Endothelial cell of umbilical vein (primary cell): ENCODE data around the gene SMIM11. TPM values are rescaled to one million over a fixed set of nuclear protein-coding genes. Genes with fewer than 3 reads are reported as not detected.

ENCODE experiments used
- BruUV-seq: library from RNA; stranded (reverse); fragments of 400-500 nt; replicated peaks from 2 replicates; lab custom pipeline; 2021; lab: Mats Ljungman, UMichigan
- CTCF ChIA-PET: fragments of 300-600, 350-600 bp; sonication (Branson Sonifier 250); formaldehyde crosslinking; loops from one replicate; lab custom pipeline; 2021; ENCODE audit warnings: antibody characterized with exemption, inconsistent platforms; lab: Charles Lee
- POLR2A ChIA-PET: fragments of 300-600, 350-600 bp; sonication (Branson Sonifier 250); formaldehyde crosslinking; loops from one replicate; lab custom pipeline; 2021; ENCODE audit warnings: antibody characterized with exemption, inconsistent platforms; lab: Charles Lee
- DNase-seq: peaks from one replicate; pipeline ENCODE4 v3.0.0-alpha.2; 2011; ENCODE audit warnings: low read depth, low spot score
- FAIRE-seq: peaks from 2 replicates; lab custom pipeline; 2011; peaks lifted over from hg19 to GRCh38; lab: Jason Lieb, UNC
- H2AFZ ChIP-seq: 2 replicates; pipeline ENCODE4 v1.6.0; 2012; ENCODE audit warnings: low read depth, low read length, control low read depth, inconsistent platforms
- H3K27ac ChIP-seq: 2 replicates; pipeline ENCODE4 v1.5.1; 2011; ENCODE audit warnings: low read depth, mild to moderate bottlenecking, control low read depth, low read length, moderate library complexity; ENCODE audit not compliant: insufficient read depth
- H3K27me3 ChIP-seq, 2 experiments: 2 replicates each; pipeline versions ENCODE4 v1.6.0 to v1.6.1; 2011; ENCODE audit warnings: low read length in 2 of 2, mixed read lengths in 1 of 2; ENCODE audit not compliant: control insufficient read depth in 2 of 2, insufficient read depth in 2 of 2
- H3K36me3 ChIP-seq, 2 experiments: 2 replicates in 1 of 2; 3 replicates in 1 of 2; pipeline ENCODE4 v1.5.1; 2011; ENCODE audit warnings: low read length in 2 of 2, mild to moderate bottlenecking in 1 of 2, moderate library complexity in 1 of 2; ENCODE audit not compliant: control insufficient read depth in 2 of 2, insufficient read depth in 2 of 2; ENCODE audit errors: extremely low read depth in 1 of 2
- H3K4me1 ChIP-seq: 3 replicates; pipeline ENCODE4 v1.5.1; 2011; ENCODE audit warnings: mild to moderate bottlenecking, low read length; ENCODE audit not compliant: control insufficient read depth, insufficient read depth; ENCODE audit errors: extremely low read depth
- H3K4me2 ChIP-seq: 2 replicates; pipeline ENCODE4 v1.6.1; 2011; ENCODE audit warnings: low read length, control low read depth, mixed read lengths; ENCODE audit not compliant: insufficient read depth
- H3K4me3 ChIP-seq, 3 experiments: fragments of 200-600 bp in 1 of 3; sonication (generic), shearing (Covaris generic) in 1 of 3; replicated peaks in 1 of 3; 2 replicates each; pipeline ENCODE4 v1.5.1; 2011 to 2016; ENCODE audit warnings: control low read depth in 3 of 3, low read length in 3 of 3, mild to moderate bottlenecking in 2 of 3, inconsistent platforms in 1 of 3, low read depth in 1 of 3, moderate library complexity in 1 of 3; ENCODE audit not compliant: insufficient read depth in 1 of 3
- H3K79me2 ChIP-seq: 2 replicates; pipeline ENCODE4 v1.6.0; 2012; ENCODE audit warnings: low read length, inconsistent platforms; ENCODE audit not compliant: control insufficient read depth, insufficient read depth
- H3K9ac ChIP-seq: replicated peaks from 2 replicates; pipeline ENCODE3; 2011; ENCODE audit warnings: low read length, control low read depth; ENCODE audit not compliant: insufficient read depth; ENCODE audit errors: extremely low read depth
- H3K9me1 ChIP-seq: replicated peaks from 3 replicates; pipeline ENCODE4 v1.6.0; 2011; ENCODE audit warnings: mild to moderate bottlenecking, low read length; ENCODE audit not compliant: control insufficient read depth, insufficient read depth; ENCODE audit errors: extremely low read depth
- H3K9me3 ChIP-seq: replicated peaks from 2 replicates; pipeline ENCODE4 v1.5.1; 2012; ENCODE audit warnings: low read length, inconsistent platforms; ENCODE audit not compliant: control insufficient read depth, insufficient read depth
- H4K20me1 ChIP-seq: replicated peaks from 2 replicates; pipeline ENCODE3; 2011; ENCODE audit warnings: mild to moderate bottlenecking, low read length; ENCODE audit not compliant: control insufficient read depth, insufficient read depth; ENCODE audit errors: extremely low read depth
- EZH2 ChIP-seq: IDR thresholded peaks from 2 replicates; pipeline ENCODE4 v1.6.1; 2012; ENCODE audit warnings: borderline replicate concordance, low read depth, mild to moderate bottlenecking, moderate library complexity, low read length, inconsistent platforms; ENCODE audit not compliant: severe bottlenecking
- FOS ChIP-seq: IDR thresholded peaks from 2 replicates; pipeline ENCODE4 v1.6.1; 2011; ENCODE audit warnings: mild to moderate bottlenecking, low read length, moderate library complexity, borderline replicate concordance; ENCODE audit not compliant: insufficient read depth
- GATA2 ChIP-seq: IDR thresholded peaks from 2 replicates; pipeline ENCODE4 v1.7.0; 2011; ENCODE audit warnings: low read depth, mild to moderate bottlenecking, moderate library complexity, mixed read lengths, low read length; ENCODE audit not compliant: insufficient read length, insufficient read depth
- JUN ChIP-seq: IDR thresholded peaks from 2 replicates; pipeline ENCODE4 v1.6.1; 2011; ENCODE audit warnings: borderline replicate concordance, low read depth; ENCODE audit not compliant: insufficient read length, insufficient read depth
- MYC ChIP-seq: IDR thresholded peaks from one replicate; pipeline ENCODE4 v1.6.1; 2011; ENCODE audit warnings: mild to moderate bottlenecking, low read depth, low read length
- POLR2A ChIP-seq: IDR thresholded peaks from 2 replicates; pipeline ENCODE4 v1.6.1; 2012; ENCODE audit warnings: low read depth, mild to moderate bottlenecking, control low read depth, low read length
- POLR2AphosphoS5 ChIP-seq: IDR thresholded peaks from 2 replicates; pipeline ENCODE4 v1.6.1; 2012; ENCODE audit warnings: low read depth, mild to moderate bottlenecking, control low read depth, low read length, moderate library complexity; ENCODE audit not compliant: insufficient read depth
- dilution Hi-C: fragments of 300-500 bp; cut with MboI; formaldehyde crosslinking; loops from one replicate; pipeline ENCODE4 v1.15.0; 2019; ENCODE audit warnings: low sequenced_read_pairs; ENCODE audit not compliant: extremely low pct_ligation_motif_present
- intact Hi-C: fragments of 100-400 bp; cut with micrococcal nuclease; formaldehyde crosslinking; loops from one replicate; pipeline ENCODE4 v1.10.0; 2022
- polyA plus RNA-seq, 4 experiments: library from polyadenylated mRNA; depleted of rRNA in 3 of 4; stranded (reverse) in 3 of 4; unstranded in 1 of 4; fragments of >200 nt; gene quantifications; 2 replicates each; pipeline versions ENCODE4 v1.2.1 to v1.2.3, GENCODE V29; 2011 to 2012; ENCODE audit warnings: missing spikeins in 1 of 4
- total RNA-seq: library from RNA; stranded (reverse); gene quantifications from 2 replicates; pipeline ENCODE4 v1.2.3, GENCODE V29; 2021
- TF ChIP-seq, protein P1 (sequence below): IDR thresholded peaks from 2 replicates; pipeline ENCODE4 v1.6.1; 2011; ENCODE audit not compliant: insufficient read depth, insufficient read length
- TF ChIP-seq, protein P2 (sequence below), 2 donors: IDR thresholded peaks; 1 replicate in 1 of 2; 2 replicates in 1 of 2; pipeline ENCODE4 v1.5.1; 2011; ENCODE audit warnings: low read length in 2 of 2, mild to moderate bottlenecking in 2 of 2, moderate library complexity in 2 of 2, control low read depth in 1 of 2, inconsistent platforms in 1 of 2, low read depth in 1 of 2; ENCODE audit not compliant: insufficient read depth in 1 of 2; ENCODE audit errors: extremely low read depth in 1 of 2

The SMIM11 gene
- total and polyA plus RNA-seq, 2 donors (not counting 3 experiments of a cell fraction or from before 2014, with no cell fraction given), result 1.4 to 1.5 TPM

DNA sequence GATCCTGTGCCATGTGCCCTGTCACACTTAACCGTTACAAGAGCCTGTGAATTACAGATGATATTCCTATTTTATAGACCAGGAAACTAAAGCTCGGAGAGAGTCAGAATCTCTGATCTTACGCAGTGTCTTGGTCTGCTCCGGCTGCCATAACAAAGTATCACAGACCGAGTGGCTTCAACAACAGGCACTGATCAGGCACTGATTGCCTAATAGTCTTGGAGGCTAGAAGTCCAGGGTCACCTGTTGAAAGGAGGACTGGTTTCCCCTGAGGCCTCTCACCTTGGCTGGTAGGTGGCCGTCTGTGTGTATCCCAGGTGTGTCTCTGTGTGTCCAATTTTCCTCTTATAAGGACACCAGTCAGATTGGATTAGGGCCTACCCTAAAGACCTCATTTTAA lies 43.0 kb upstream of the SMIM11 start:
- no peak overlapping the region for H3K9ac ChIP-seq
- POLR2A ChIA-PET, result no interaction called here
- H3K27ac ChIP-seq, result no peak overlapping the region
- no peaks in the 10 kb centered on the region for H3K9me1 ChIP-seq
- H3K79me2 ChIP-seq, result no peaks in the 10 kb centered on the region
- FAIRE-seq (no peak), DNase-seq (no peak)
- CTCF ChIA-PET, result interaction anchor here (1.4 kb wide), 1 partner anchor 408 kb away, joined by 5 read pairs; no protein-coding TSS in a partner anchor
- TF ChIP-seq GATA2 (no peak), MYC (no peak), JUN (no peak), POLR2A (no peak), POLR2AphosphoS5 (no peak), FOS (no peak), EZH2 (no peak)
- TF ChIP-seq, protein P1, sequence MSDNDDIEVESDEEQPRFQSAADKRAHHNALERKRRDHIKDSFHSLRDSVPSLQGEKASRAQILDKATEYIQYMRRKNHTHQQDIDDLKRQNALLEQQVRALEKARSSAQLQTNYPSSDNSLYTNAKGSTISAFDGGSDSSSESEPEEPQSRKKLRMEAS, result no peak
- TF ChIP-seq, protein P2, sequence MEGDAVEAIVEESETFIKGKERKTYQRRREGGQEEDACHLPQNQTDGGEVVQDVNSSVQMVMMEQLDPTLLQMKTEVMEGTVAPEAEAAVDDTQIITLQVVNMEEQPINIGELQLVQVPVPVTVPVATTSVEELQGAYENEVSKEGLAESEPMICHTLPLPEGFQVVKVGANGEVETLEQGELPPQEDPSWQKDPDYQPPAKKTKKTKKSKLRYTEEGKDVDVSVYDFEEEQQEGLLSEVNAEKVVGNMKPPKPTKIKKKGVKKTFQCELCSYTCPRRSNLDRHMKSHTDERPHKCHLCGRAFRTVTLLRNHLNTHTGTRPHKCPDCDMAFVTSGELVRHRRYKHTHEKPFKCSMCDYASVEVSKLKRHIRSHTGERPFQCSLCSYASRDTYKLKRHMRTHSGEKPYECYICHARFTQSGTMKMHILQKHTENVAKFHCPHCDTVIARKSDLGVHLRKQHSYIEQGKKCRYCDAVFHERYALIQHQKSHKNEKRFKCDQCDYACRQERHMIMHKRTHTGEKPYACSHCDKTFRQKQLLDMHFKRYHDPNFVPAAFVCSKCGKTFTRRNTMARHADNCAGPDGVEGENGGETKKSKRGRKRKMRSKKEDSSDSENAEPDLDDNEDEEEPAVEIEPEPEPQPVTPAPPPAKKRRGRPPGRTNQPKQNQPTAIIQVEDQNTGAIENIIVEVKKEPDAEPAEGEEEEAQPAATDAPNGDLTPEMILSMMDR (IDR thresholded peaks at IDR 0.05; ENCODE audit: extremely low read depth in 1 of 2, insufficient read depth in 1 of 2, low read depth in 1 of 2, low read length in 2 of 2), result no peak
- no peaks in the 10 kb centered on the region for H3K36me3 ChIP-seq
- H3K9me3 ChIP-seq, result no peaks in the 10 kb centered on the region
- H3K4me2 ChIP-seq, result no peak overlapping the region
- no peaks in the 10 kb centered on the region for H4K20me1 ChIP-seq
- no peak overlapping the region for H2AFZ ChIP-seq
- no peak overlapping the region for H3K4me3 ChIP-seq
- dilution Hi-C loops, result no loop called here
- intact Hi-C loops, result no loop called here
- H3K27me3 ChIP-seq, result peaks cover 0 to 4% of the 10 kb centered on the region in 2 experiments
- H3K4me1 ChIP-seq, result peaks cover 10% of the 10 kb centered on the region
- no TSS peak for BruUV-seq
